HG03196 (cell line): Measurements from ENCODE around the gene CAP2.

Source experiments
- ATAC-seq: cut with Tn5 transposase; IDR thresholded peaks from one replicate; pipeline ENCODE4 v1.9.1; 2021; ENCODE audit not compliant: unreplicated experiment

CAP2 gene

DNA sequence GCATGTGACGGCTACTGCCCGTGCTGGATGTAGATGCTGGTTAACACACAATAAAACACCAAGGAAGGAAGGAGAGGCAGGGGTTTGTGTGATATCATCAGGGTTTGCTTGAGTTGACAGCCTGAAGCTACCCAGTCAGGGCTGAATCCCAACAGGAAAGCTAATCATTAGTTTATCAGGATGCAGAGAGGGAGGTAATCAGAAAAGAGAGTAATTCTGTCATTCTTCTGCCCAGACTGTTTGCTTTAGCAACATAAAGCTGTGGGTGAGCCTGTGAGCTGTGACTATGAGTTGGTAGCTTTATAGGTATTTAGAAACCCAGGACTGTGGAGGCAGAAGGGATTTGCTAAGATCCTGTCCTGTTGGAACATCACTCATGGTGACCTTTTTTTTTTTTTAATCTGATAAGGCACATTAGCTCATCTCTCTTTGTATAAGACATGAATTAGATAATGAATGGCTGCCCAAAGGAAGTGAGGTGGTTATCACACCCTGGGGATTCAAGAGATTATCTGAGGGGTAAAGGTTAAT, 79.3 kb downstream of the CAP2 start:
- no peak for ATAC-seq

DNA sequence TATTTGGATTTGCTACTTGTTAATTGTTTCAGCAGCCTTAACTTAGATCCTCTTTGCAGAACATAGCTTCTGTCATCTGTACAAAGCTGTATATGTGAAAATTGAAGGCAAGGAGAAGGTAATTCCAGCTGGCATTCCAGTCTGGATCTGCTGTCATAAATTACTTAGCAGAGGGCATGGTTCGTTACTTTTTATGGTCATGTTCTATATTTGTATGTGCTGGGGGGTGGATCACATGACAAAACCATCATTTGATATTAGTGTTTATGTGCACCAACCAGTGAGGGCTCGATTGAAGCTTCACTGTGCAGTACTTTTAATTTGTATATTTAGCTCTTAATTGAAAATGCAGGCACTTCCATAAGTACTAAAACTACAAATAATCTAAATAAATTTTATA, 80.2 kb downstream of the CAP2 start:
- no peak for ATAC-seq

DNA sequence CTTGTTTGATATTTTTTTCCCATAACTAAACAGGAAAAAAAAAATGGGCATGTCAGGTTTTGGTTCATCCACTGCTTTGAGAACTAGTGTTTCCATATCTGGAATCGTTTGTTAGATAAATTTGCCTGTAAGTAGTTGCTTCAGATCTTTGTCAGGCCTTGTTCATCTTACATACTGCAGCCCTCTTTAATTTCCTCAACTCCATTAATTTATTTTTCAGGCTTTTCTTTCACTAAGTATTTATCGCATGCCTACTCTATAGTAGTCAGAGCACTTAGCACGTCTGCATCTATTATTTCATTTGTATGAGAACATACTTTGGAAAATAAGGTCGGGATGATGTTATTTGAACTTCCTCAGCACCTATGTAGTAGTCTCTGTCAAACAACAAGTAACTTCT, 80.9 kb downstream of the CAP2 start:
- ATAC-seq: no peak

DNA sequence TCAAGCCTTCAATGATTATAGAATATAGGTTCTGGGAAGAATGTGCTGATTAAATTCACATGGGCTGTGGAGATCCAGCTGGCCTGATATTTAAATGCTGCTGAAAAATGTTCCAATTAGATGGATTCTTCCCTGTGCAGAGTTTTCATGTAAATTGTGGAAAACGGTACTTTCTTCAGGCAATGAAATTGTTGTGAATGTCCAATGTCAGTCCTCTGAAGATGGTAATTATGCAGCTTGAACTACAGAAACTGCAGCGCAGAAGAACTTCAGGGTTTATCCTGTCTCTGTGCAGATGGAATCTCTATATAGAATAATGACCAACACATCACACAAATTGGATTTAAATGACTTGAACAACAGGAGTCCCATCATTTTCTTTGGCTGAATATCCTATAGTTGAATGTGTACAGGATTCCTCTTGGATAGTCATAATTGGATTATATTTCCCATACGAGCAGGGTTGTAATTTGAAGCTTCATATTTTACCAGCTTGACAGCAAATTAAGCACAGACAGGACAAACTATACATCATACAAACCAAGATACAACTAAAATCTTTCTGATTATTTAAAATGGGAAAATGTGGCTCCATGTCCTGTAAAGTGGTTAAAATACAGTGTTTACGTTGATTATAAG, 82.3 kb downstream of the CAP2 start:
- no peak for ATAC-seq

DNA sequence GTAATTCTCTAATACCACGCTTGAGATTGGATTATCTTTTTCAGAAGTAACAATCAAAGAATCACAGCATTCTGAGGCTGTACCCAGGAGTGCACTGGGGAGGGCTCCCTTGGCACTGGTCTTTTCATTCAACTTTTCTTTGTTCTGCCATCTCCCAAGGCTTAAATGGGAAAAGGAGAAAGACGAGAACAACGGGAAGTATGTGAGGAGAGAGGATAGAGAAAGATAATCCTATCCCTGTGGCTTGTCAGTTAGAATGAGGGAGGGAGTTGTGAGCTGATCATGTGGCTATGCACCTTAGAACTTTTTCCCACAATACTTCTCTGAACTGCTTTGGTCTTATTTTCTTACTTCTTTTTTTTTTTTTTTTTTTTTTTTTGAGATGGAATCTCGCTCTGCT, 83.1 kb downstream of the CAP2 start:
- no peak for ATAC-seq

DNA sequence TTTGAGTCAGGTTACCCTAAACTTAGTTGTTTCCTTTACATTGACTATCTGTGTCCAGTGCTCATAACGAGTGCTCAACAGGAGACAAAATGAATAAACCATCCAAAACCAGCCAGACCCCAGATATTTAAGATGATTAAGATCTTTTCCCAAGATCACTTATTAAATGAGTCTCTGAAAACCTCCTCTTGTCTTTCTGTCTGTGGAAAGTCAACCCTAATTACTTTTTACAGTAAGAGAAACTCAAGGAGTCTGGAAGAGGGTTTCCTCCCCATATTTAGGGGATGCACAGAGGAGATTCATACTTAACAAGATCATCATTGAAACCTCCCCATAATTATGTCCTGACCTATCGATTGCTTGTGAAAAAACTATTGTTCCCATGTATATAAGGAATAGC, 84.0 kb downstream of the CAP2 start:
- no peak for ATAC-seq

DNA sequence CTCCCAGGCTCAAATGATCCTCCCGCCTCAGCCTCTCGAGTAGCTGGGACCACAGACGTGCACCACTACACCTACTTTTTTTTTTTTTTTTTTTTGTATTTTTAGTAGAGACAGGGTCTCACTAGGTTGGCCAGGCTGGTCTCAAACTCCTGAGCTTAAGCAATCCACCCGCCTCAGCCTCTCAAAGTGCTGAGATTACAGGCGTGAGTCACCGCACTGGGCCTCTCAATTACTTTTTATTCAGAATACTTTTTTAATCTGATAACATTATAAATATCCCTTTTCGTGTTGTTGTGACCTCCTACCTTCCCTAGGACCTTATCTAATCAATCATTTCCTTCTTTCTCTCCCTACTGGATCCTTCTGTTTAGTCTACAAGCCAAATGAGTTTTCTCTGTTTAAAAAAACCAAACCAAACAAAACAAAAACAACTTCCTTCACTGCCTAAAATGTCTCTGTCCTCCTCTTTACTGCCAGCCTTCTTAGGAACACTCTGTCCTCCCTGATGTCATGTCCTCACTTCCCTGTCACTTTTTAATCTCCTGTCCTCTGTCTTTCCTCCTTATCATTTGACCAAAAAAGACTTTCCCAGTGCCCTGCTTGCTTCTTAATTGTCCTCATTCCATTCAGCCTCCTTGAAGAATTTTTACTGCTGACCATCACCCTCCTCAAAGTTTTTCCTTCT, 85.0 kb downstream of the CAP2 start:
- no peak for ATAC-seq

DNA sequence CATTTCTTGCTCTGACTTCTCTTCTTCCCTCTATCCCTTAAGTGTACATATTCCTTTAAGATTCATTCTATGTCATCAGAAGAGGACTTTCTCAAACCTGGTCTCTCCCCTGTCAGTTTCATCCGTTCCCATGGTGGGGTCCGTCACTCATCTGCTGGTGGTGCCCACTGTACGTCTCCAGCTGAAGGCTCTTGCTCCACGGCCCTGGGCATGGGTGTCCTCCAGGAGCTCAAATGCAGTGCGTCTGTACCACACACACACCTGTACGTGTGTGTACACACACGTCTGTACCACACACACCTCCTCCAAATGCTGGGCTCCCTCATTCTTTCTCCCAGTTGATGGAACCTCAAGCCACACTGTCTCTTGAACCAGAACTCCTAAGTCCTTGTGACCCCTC, 85.6 kb downstream of the CAP2 start:
- ATAC-seq: no peak

DNA sequence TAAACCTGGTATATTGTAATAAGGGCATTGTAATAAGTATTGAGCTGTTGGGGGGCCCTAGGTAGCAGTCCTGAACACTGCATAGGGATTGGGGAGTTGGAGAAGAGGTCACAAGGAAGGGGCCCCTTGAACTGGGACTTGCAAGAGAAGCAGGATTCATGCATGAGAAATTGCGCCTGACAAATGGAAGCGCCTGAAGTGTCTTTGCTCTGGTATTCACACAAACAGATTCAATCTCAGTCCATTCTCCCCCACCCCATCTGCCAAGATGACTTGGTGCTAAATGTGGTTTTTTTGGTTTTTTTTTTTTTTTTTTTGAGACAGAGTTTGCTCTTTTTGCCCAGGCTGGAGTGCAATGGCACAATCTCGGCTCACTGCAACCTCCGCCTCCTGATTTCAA, 87.1 kb downstream of the CAP2 start:
- ATAC-seq: no peak

DNA sequence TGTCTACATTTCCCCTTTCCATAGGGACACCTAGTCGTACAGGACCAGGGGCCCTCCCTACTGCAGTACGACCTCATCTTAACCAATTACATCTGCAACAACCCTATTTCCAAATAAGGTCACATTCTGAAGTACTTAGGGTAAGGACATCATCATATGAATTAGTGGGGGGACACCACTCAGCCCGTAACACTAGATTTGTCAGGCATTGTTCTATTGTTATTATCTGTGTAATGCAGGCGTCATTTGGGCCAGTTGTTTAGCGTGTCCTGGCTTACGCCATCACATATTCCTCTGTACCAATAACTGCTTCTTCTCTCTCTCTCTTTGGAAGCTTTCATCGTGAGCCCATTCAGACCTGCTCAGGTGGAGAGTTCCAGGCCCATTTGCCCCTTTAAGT, 89.3 kb downstream of the CAP2 start:
- no peak for ATAC-seq

DNA sequence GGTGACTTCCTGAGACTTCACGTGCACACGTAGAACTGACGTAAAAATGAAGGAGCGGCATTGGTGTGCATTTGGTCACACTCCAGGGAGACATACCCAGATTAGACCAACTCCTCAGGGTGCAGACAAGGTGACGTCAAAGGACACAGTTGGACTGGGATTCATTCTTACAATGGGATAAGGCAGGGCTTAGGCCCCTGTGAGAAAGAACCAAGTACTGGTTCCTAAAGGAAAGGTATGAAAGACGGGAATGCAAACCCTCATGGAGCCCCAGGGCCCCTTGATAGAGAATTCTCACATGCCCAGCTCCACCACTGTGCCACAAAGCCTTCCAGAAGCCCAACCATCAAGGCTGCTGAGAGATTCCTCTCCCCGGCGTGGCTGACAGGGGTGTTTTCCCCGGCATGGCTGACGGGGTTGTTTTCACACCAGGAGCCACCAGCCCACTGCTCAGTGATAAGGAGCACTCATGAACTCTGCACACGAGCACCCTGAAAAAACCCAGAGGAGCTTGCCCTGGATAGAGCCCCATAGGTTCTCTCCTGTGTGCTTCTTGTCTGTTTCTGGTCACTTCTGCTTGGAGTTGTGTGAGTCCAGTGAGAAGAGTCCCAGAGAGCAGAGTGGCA, 90.1 kb downstream of the CAP2 start:
- no peak for ATAC-seq

DNA sequence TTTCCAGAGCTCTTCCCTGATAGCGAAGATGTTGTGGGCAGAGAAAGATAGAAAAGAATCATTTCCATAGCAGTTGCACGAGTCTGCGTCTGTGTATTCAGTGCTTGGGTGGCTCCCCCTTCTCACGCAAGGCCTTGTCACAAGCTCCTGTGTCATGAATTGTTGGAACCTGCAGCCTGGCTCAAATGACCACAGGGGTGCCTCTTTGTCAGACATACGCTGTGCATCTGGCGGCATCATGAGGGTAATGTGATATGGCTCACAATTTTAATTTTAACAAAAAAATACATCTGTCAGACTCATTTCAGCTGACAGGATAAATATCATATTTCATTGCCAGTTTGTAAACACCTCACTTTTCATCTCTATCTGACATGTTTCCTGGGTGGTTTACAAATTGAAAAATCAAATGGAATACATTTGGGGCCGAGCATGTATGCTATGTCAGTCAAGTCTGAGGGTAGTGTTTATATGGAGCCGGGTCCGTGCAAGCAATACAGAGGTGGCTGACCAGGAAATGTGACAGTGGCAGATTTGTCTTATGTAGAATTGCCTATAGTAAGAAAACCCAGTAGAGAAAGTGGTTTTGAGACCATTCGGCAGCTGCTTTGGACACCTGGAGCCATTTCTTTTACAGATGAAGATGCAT, 90.9 kb downstream of the CAP2 start:
- no peak for ATAC-seq

DNA sequence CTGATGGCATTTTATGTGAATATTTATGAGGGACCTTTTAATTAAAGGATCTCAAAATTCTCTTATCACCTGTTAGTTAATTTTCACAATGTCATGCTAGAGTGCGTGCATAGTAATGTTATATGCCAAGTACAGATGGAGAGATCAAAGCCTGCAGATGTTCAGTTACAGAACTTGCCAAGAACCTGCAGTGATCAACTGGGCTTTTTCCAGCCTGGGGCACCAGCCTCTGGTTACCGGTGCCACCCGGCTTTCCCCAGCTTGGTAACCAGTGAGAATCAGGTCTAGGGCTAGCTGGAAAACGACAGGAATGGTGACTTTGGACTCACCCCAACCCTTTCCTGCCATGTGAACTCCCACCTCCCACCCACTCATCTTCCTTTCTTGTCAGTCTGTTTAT, 91.8 kb downstream of the CAP2 start:
- ATAC-seq: no peak

DNA sequence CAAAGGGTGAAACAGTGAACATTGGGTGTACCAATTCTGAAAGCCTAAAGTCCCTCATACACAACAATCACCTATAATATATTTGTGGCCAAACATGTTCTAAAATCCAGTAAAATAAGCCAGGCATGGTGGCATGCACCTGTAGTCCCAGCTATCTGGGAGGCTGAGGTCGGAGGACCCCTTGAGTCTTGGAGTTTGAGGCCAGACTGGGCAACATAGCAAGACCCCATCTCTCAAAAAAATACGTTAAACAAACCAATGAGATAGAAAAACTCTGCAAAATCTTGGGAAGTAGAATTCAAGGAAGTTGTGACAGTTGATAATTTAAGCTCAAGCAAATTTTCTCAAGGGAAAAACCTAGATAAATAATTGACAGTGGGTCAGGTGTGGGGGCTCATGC, 92.6 kb downstream of the CAP2 start:
- ATAC-seq: no peak

DNA sequence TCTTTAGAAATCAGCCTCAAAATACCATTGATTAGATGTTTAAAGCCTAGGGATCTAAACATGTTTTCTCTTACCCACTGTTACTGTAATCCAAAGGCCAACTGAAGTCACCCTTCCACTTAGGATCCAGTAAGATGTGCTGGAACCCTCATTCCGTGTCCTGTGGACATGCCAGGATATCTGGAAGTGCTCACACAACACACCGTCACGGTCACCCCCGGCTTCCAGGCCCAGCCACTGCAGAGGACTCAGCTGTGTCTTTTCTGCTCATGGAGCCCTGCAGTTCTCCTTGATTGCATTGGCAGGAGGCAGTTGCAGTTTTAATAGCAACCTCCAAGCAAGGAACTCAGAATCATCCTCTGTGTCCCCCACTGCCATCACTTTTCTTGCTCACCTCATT, 93.3 kb downstream of the CAP2 start:
- ATAC-seq: no peak

DNA sequence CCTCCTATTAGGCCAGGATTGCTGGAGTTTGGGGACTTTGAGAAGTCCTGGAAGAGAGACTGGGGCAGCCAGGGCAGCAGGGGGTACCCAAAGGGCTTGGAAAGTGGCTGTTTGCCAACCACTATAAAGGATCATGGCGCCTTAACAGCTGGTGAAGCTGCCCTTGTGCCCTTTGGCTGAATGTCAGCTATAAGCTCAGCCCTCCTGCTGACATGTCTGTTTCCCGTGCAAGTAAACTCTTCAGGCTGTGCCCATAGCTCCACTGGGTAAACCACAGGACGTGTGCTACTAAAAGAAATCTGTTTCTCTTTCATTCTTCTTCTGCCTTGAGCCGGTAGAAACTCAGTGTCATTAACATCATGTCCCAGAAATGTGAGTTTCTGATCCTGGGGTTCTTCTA, 97.3 kb downstream of the CAP2 start:
- ATAC-seq: no peak

DNA sequence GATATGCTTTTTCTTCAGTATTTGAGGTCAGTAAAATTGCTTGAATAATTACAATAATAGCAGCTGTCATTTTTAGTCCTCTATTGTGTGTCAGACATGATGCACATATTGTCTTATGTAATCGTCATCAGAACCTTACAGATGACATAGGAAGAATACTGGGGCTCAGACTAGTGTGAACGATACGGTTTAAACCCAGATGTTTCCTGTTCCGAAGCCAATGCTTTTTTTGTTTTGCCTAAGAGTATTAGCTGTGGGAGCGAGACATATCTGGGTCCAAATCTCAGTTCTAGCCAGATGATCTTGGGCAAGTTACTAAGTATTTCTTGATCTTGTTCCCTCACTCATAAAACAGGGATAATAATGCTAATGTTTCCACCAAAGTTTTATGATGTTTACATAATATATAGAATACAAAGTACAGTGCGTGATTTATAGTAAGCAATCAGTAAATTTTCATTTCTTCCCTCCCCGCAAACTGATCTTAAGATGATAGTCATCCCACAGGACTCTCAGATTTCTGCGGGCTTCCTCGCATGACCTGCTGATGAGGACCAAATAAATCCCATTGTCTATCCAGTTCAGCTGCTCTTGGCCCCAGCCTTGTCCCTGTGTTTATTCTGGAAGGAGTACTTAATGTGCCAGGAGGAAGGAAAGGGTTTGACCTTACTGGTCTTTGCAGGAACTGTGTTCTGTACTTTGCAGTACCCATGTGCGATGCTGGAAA, 98.2 kb downstream of the CAP2 start:
- ATAC-seq: no peak

DNA sequence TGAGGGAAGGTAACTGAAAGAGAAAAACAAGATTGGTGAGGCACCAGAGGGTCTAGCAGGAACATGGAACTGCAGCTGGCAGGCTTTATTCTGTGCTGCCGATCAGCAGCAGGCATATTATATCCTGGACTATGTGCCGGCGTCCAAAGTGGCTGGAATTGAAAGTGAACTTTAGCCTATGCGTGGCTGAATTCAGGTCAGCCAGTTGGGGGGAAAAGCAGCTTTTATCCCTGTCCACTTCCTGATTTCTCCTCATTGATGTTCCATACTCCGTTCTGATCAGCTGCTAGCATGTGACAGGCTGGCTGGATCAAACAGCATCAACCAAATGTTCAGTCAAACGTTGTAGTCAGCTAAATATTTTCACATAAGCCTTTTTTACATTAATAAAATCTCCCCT, 99.0 kb downstream of the CAP2 start:
- no peak for ATAC-seq

DNA sequence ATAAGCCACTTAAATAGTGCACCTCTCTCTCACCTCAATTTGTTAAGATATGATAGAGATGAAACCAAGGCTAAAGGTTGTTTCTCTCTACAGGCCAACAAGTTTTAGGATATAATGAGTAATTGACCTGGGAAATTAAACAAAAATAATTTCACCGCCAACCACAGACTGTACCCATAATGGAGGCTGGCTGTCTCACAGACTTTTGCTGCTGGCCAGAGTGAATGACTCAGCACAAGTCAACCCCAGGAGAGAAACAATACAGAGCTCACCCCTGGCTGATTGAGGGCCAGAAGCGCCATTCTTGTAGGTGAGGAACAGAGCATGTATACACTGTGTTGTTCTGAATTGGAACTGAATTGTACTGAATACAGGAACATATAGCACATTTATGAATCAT, 99.9 kb downstream of the CAP2 start:
- no peak for ATAC-seq

DNA sequence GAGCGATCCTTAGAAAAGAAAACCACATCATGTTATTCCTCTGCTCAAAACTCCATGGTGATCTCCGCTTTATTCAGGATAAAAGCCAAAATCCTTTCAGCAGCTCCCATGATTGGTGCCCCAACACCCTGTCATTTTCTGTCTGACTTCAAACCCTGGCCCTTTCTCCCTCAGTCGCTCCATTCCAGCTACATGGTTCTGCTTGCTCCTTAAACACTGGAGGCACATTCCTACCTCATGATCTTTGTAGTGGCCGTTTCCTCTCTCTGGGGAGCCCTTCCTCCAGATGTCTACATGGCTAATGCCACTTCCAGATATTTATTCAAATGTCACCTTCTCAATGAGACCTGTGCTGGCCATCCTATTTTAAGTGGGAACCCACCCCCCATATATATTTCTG, 100.8 kb downstream of the CAP2 start:
- no peak for ATAC-seq

DNA sequence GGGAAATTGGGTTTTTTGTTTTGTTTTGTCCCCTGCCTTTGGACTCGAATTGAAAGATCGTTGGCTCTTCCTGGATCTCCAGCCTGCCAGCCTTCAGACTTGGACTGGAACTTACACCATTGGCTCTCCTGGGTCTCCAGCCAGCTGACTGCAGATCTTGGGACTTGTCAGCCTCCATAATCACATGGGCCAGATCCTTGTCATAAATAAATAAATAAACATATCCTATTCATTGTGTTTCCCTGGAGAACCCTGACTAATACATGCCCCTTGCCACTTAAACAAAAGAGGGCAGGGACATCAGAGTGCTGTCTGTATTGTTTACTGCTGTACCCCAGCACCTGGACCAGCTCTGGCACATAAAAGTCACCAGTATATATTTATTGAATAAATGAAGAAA, 101.5 kb downstream of the CAP2 start:
- no peak for ATAC-seq
